HG03139 (cell line): ENCODE results near the gene FAM177A1.

Experiments
- ATAC-seq: cut with Tn5 transposase; IDR thresholded peaks from one replicate; pipeline ENCODE4 v1.9.1; 2021; ENCODE audit not compliant: unreplicated experiment

FAM177A1 gene

DNA sequence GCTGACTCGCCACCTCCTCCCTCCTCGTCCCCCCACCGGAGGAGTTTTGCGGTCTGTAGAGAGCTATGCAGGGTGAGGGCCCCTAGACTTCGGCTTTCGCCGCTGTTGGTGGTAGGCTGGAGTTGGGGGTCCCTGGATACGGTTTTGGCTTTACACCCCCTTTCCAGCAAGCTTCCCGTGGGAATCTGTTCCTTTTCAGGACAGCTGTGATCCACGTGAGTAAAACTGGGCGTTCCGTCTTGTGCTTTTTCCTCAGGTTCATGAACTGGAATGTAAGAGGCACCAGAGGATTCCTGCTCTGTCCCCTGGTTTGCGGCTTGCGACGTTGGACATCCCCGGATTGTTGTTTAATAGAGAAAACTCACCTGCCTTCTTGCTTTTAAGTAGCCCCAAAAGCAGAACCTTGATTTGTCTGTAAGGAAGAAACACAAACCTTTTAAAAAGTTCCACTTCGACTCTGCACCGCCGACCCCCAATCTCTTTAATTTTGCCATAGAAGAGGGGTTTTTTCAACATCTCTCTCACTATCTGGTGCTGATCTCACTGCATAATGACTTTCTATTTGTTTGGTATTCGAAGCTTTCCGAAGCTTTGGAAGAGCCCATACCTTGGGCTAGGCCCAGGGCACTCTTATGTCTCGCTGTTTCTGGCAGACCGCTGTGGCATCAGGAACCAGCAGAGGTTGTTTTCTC is 76.8 kb downstream of the FAM177A1 start:
- no peak for ATAC-seq

- ATAC-seq, result no peak
Measured at GRCh38 chr14:35123388-35123703, 77.3 kb downstream of the FAM177A1 start.

- no peak for ATAC-seq
Measured at GRCh38 chr14:35124127-35124526, 78.1 kb downstream of the FAM177A1 start.
